Activated T-helper 2 cell treated with anti-CD3 and anti-CD28 coated beads, Interferon-gamma antibody, Interleukin-2, Interleukin-4, amounts not matched to agents 10 μg/mL and 5 μg/mL and 100 μg/mL, durations not matched to agents 14 hours and 24 hours and 36 hours (primary cell): ENCODE measurements around the gene CCR3. TPM values are rescaled to one million over a fixed set of nuclear protein-coding genes. Genes with fewer than 3 reads are reported as not detected.
"Not testable (repeated sequence)": the region's sequence is repeated elsewhere in the genome, so short reads cannot be mapped to it uniquely, and the experiment has no call there.

Source experiments
- DNase-seq: peaks from one replicate; pipeline ENCODE4 v3.0.0; 2021; ENCODE audit warnings: low spot score
- H3K27ac Mint-ChIP-seq: one replicate; pipeline ENCODE4 v1.8.0; 2021; ENCODE audit warnings: mixed read lengths
- H3K27me3 Mint-ChIP-seq: one replicate; pipeline ENCODE4 v1.8.0; 2021; ENCODE audit warnings: low read depth, mixed read lengths
- H3K36me3 Mint-ChIP-seq: one replicate; pipeline ENCODE4 v1.8.0; 2021; ENCODE audit warnings: low read depth, mixed read lengths
- H3K4me1 Mint-ChIP-seq: one replicate; pipeline ENCODE4 v1.8.0; 2021; ENCODE audit warnings: low read depth, mixed read lengths
- H3K4me3 Mint-ChIP-seq: one replicate; pipeline ENCODE4 v1.8.0; 2021; ENCODE audit warnings: low read depth, mild to moderate bottlenecking, moderate library complexity, mixed read lengths
- H3K9me3 Mint-ChIP-seq: one replicate; pipeline ENCODE4 v1.8.0; 2021; ENCODE audit warnings: mixed read lengths
- intact Hi-C: fragments of 100-400 bp; cut with micrococcal nuclease; formaldehyde crosslinking; loops from one replicate; pipeline ENCODE4 v1.15.1; 2023
- total RNA-seq: library from RNA; stranded (reverse); gene quantifications from 2 replicates; pipeline ENCODE4 v1.2.3, GENCODE V29; 2022

Gene CCR3
- not detected in 2 replicates for total RNA-seq

DNA sequence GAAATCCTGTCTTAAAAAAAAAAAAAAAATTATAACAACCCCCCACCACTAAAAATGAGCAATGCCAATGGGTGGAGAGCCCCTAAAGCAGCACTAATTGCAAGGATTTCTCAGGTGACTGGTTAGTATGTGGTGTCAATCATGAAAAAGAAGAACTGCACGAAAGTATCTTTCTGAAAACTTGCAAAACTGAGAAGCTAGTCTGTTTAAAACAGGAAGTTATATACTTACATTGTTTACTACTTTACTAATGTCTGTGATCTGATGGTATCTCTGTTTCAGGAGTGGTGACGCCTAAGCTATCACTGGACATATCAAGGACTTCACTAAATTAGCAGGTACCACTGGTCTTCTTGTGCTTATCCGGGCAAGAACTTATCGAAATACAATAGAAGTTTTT is at the start of gene CCR3:
TSS of gene CCR3 (plus strand) at position 341 of the 400 bp plus-strand sequence. CDS start 22,699 bp downstream, outside the sequence.
- no peak within 1 kb of the TSS for H3K27ac Mint-ChIP-seq
- H3K9me3 Mint-ChIP-seq, result no peaks in the 10 kb centered on the region
- H3K27me3 Mint-ChIP-seq, result peaks cover 57% of the 10 kb centered on the region
- intact Hi-C loops, result no loop called here
- H3K36me3 Mint-ChIP-seq, result no peaks in the 10 kb centered on the region
- no peak for DNase-seq
- H3K4me3 Mint-ChIP-seq, result no peak within 1 kb of the TSS
- peaks cover 9% of the 10 kb centered on the region for H3K4me1 Mint-ChIP-seq

DNA sequence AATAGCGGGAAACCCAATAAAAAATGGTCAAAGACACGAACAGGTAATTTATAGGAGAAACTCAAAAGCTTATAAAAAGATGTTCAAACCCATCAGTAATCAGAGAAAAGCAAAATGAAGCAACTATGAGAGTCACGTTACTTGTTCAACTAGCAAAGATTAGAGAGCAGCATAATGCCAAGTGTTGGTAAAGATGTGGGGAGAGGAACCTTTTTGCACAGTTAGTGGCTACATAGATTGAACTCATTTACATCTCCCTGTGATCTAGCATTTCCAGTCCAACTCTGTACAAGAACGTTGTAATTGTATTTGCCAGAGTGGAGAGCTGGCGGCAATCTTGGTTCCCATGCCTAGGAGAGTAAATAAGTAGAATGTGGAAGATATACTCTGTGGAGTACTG is 49.3 kb upstream of the CCR3 start:
- Mint-ChIP-seq H3K4me3 (no peak overlapping the region), H3K9me3 (peaks cover 30% of the 10 kb centered on the region), H3K27me3 (peaks cover 36% of the 10 kb centered on the region), H3K36me3 (peaks cover 7% of the 10 kb centered on the region), H3K27ac (no peak overlapping the region), H3K4me1 (peaks cover 4% of the 10 kb centered on the region)
- intact Hi-C loops, result no loop called here
- DNase-seq, result no peak

GRCh38 chr3:46193436-46193835 is 48.8 kb upstream of the CCR3 start:
- Mint-ChIP-seq H3K27ac (no peak overlapping the region), H3K27me3 (peaks cover 36% of the 10 kb centered on the region), H3K4me3 (no peak overlapping the region), H3K36me3 (peaks cover 7% of the 10 kb centered on the region), H3K9me3 (peaks cover 33% of the 10 kb centered on the region), H3K4me1 (no peaks in the 10 kb centered on the region)
- DNase-seq, result no peak
- intact Hi-C loops, result no loop called here

DNA sequence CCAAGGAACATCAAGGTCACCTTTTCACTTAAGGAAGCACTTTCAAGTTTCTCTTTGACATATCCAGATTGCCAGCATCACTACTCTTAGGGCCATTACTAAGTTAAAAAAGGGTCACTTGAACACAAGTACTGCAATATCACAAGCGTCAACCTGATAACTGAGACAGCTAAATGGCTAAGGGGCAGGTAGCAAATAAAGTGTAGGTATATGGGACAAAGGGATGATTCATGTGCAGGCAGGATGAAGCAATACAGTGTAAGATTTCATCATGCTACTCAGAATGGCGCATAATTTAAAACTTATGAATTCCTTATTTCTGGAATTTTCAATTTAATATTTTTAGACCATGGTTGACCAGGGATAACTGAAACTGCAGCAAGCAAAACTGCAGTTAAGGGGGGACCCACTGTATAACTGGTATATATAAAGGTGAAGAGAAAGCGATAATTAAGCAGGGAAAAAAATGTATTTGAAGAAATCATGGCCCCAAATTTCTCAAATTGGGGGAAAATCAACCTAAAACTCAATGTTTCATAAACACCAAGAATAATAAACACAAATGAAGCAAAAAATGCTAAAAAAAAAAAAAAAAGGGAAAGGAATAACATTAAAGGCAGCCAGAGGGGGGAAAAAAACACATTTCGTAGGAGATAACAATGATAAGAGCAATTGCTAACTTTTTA is 47.2 kb upstream of the CCR3 start:
- intact Hi-C loops, result no loop called here
- no peak overlapping the region for H3K27ac Mint-ChIP-seq
- no peaks in the 10 kb centered on the region for H3K4me1 Mint-ChIP-seq
- peaks cover 7% of the 10 kb centered on the region for H3K36me3 Mint-ChIP-seq
- no peak for DNase-seq
- H3K27me3 Mint-ChIP-seq, result peaks cover 49% of the 10 kb centered on the region
- H3K9me3 Mint-ChIP-seq, result peaks cover 33% of the 10 kb centered on the region
- H3K4me3 Mint-ChIP-seq, result no peak overlapping the region

- intact Hi-C loops, result no loop called here
- peaks cover 7% of the 10 kb centered on the region for H3K36me3 Mint-ChIP-seq
- no peaks in the 10 kb centered on the region for H3K4me1 Mint-ChIP-seq
- H3K27me3 Mint-ChIP-seq, result peaks cover 48% of the 10 kb centered on the region
- no peak overlapping the region for H3K27ac Mint-ChIP-seq
- no peak overlapping the region for H3K4me3 Mint-ChIP-seq
- DNase-seq, result no peak
- H3K9me3 Mint-ChIP-seq, result peaks cover 33% of the 10 kb centered on the region
These were observed 45.9 kb upstream of the CCR3 start for GRCh38 chr3:46196261-46196957.

GRCh38 chr3:46200211-46200610 is 42.0 kb upstream of the CCR3 start:
- Mint-ChIP-seq H3K27ac (no peak overlapping the region), H3K4me1 (peaks cover 3% of the 10 kb centered on the region), H3K9me3 (peaks cover 12% of the 10 kb centered on the region), H3K27me3 (peaks cover 48% of the 10 kb centered on the region), H3K4me3 (no peak overlapping the region), H3K36me3 (no peaks in the 10 kb centered on the region)
- intact Hi-C loops, result no loop called here
- no peak for DNase-seq

- no peak for DNase-seq
- Mint-ChIP-seq H3K27ac (no peak overlapping the region), H3K27me3 (peaks cover 47% of the 10 kb centered on the region), H3K36me3 (no peaks in the 10 kb centered on the region), H3K4me1 (peaks cover 7% of the 10 kb centered on the region), H3K9me3 (peaks cover 10% of the 10 kb centered on the region), H3K4me3 (no peak overlapping the region)
- intact Hi-C loops, result no loop called here
These were observed 41.5 kb upstream of the CCR3 start for GRCh38 chr3:46200790-46201189.

- intact Hi-C loops, result no loop called here
- Mint-ChIP-seq H3K36me3 (no peaks in the 10 kb centered on the region), H3K27ac (no peak overlapping the region), H3K9me3 (peaks cover 7% of the 10 kb centered on the region), H3K27me3 (peaks cover 49% of the 10 kb centered on the region), H3K4me1 (peaks cover 10% of the 10 kb centered on the region), H3K4me3 (no peak overlapping the region)
- DNase-seq, result no peak
These were observed 39.7 kb upstream of the CCR3 start for GRCh38 chr3:46202535-46202934.

DNA sequence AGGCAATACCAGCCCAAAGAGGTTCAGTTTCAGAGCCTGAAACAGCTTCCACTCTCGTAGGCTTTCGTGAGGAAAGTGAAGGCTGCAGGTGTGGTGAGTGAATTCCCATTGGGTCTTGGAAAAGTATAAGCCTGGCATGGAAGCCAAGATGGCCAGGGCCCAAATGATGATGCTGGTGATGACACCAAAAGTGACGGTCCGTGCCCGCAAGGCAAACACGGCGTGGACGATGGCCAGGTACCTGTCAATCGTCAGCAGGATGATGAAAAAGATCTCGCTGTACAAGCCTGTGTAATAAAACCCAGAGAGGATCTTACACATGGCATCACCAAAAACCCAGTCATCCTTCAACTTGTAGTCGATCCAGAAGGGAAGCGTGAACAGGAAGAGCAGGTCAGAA is 38.6 kb upstream of the CCR3 start:
- Mint-ChIP-seq H3K36me3 (no peaks in the 10 kb centered on the region), H3K4me1 (peaks cover 20% of the 10 kb centered on the region), H3K4me3 (no peak overlapping the region), H3K27ac (no peak overlapping the region), H3K9me3 (no peaks in the 10 kb centered on the region), H3K27me3 (peaks cover 45% of the 10 kb centered on the region)
- intact Hi-C loops, result no loop called here
- DNase-seq, result no peak

DNA sequence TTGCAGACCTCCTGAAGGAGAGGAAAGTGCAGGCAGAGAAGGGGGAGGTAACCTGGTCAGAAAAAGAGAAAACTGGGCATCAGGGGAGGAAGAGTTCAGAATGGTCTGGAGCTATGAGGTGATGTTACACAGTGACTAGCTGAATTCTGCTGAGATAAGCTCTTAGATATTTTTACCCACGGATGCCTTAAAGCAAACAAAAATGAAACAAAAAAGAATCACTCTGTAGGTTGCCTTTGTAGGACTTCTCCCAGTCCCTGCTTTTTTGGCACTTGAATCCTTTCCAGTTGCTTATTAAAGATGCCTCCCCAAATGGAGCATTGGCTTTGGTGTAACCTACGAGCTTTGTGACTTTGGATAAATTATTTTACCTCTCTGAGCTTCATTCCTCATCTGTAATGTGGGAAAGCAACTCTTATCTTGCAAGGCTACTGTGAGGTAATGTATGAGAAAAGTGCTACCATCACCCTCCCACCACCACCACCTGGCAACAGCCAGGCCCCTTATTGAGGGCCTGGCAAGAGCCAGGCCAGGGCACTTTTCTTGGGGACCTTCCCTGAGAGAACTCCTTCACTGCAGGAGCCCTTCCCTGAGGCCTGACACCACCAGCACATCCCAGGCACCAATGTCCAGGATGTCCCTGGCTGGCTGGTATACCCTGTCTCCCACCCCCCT is 36.8 kb upstream of the CCR3 start:
- no peaks in the 10 kb centered on the region for H3K9me3 Mint-ChIP-seq
- peaks cover 25% of the 10 kb centered on the region for H3K4me1 Mint-ChIP-seq
- H3K36me3 Mint-ChIP-seq, result no peaks in the 10 kb centered on the region
- intact Hi-C loops, result loop anchor here (5.0 kb wide), 2 partner anchors 77 to 343 kb away; no protein-coding TSS in a partner anchor
- H3K27me3 Mint-ChIP-seq, result peaks cover 33% of the 10 kb centered on the region
- H3K27ac Mint-ChIP-seq, result no peak overlapping the region
- H3K4me3 Mint-ChIP-seq, result no peak overlapping the region
- no peak for DNase-seq

DNA sequence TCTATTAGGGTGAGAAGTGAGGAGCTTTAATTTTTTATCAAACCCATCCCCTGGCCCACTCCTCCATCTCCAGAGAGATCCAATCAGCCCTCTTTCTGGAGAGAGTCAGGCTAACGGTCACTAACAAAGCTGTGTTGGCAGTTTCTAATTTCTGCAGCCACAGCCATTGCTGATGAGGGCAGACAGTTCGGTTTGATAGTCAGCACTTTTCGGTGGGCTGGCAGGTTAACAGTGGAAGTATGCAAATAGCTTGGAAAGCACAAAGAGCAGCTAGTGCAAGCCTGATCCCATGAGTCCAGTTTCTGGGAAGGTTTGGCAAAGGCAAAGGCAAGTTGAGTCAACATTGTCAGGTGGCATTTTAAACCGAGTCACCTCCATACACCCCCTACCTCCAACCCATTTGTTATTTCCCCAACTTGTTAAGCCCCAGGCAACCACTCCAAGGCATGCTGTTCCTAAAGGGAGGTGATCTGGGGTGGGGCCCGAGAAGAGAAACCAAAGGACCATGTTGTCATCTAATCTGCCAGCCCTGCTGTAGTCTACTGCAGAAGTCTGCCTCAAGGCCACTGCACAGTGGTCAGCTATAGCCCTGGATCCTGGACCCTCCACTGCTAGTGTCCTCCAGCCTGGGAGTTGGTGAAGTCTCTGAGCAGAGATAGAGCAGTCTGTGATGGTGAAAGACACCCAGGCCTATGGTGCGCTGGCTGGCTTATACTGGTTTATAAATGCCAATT is 35.8 kb upstream of the CCR3 start:
- no peak overlapping the region for H3K4me3 Mint-ChIP-seq
- H3K27me3 Mint-ChIP-seq, result peaks cover 34% of the 10 kb centered on the region
- H3K27ac Mint-ChIP-seq, result no peak overlapping the region
- peaks cover 25% of the 10 kb centered on the region for H3K4me1 Mint-ChIP-seq
- no peaks in the 10 kb centered on the region for H3K9me3 Mint-ChIP-seq
- intact Hi-C loops, result loop anchor here (5.0 kb wide), 2 partner anchors 76 to 344 kb away; no protein-coding TSS in a partner anchor
- DNase-seq, result no peak
- H3K36me3 Mint-ChIP-seq, result no peaks in the 10 kb centered on the region

DNA sequence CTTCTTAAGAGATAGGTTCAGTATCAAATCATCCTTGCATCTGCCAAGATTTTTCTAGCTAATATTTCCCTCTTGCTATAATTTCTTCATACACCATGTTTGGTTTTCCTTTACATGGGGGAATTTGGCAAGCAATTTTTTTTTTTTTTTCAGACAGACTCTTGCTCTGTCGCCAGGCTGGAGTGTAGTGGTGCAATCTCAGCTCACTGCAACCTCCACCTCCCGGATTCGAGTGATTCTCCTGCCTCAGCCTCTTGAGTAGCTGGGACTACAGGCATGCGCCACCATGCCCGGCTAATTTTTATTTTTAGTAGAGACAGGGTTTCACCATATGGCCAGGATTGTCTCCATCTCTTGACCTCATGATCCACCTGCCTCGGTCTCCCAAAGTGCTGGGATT is 34.7 kb upstream of the CCR3 start:
- H3K4me3 Mint-ChIP-seq, H3K9me3 Mint-ChIP-seq, H3K27ac Mint-ChIP-seq, DNase-seq, H3K36me3 Mint-ChIP-seq: not testable (repeated sequence)
- H3K27me3 Mint-ChIP-seq, result peaks cover 33% of the 10 kb centered on the region
- intact Hi-C loops, result loop anchor here (5.0 kb wide), 2 partner anchors 75 to 345 kb away; no protein-coding TSS in a partner anchor
- H3K4me1 Mint-ChIP-seq, result peaks cover 25% of the 10 kb centered on the region
